Naive thymus-derived CD4-positive, alpha-beta T cell (primary cell): Measurements from ENCODE around the gene IL23R. TPM values are rescaled to one million over a fixed set of nuclear protein-coding genes. Genes with fewer than 3 reads are reported as not detected.

Experiments
- ATAC-seq: fragments of 150-1000 bp; cut with Tn5 transposase; 2 replicates; pipeline ENCODE4 v1.10.0; 2021; ENCODE audit warnings: mild to moderate bottlenecking, moderate library complexity
- CTCF ChIA-PET: fragments of 350-600 bp; sonication (Branson Sonifier 250); formaldehyde crosslinking; loops from one replicate; lab custom pipeline; 2021; ENCODE audit warnings: antibody characterized with exemption; lab: Charles Lee
- POLR2A ChIA-PET: fragments of 350-600 bp; sonication (Branson Sonifier 250); formaldehyde crosslinking; loops from one replicate; lab custom pipeline; 2021; ENCODE audit warnings: antibody characterized with exemption, inconsistent platforms; lab: Charles Lee
- DNase-seq, 9 donors: peaks; one replicate each; pipeline versions ENCODE4 v3.0.0 to v3.0.0-alpha.2; 2020 to 2022; ENCODE audit warnings: mixed read lengths in 1 of 9
- H3K27ac ChIP-seq: one replicate; pipeline ENCODE4 v1.7.0; 2013; ENCODE audit warnings: mild to moderate bottlenecking, low read depth, low read length, moderate library complexity
- H3K27me3 ChIP-seq, 2 donors: one replicate each; pipeline ENCODE4 v1.7.0; 2013; ENCODE audit warnings: low read length in 2 of 2, mild to moderate bottlenecking in 2 of 2, moderate library complexity in 2 of 2; ENCODE audit not compliant: control insufficient read depth in 2 of 2, insufficient read depth in 2 of 2
- H3K36me3 ChIP-seq, 3 experiments: 1 replicate in 2 of 3; 2 replicates in 1 of 3; pipeline ENCODE4 v1.7.0; 2013; ENCODE audit warnings: low read length in 3 of 3, mild to moderate bottlenecking in 3 of 3, moderate library complexity in 1 of 3; ENCODE audit not compliant: insufficient read depth in 3 of 3, control insufficient read depth in 2 of 3
- H3K4me1 ChIP-seq, 2 donors: one replicate each; pipeline ENCODE4 v1.7.0; 2013; ENCODE audit warnings: low read length in 2 of 2, mild to moderate bottlenecking in 2 of 2, moderate library complexity in 1 of 2; ENCODE audit not compliant: control insufficient read depth in 2 of 2, insufficient read depth in 2 of 2
- H3K4me3 ChIP-seq: 2 replicates; pipeline ENCODE4 v1.7.0; 2013; ENCODE audit warnings: mild to moderate bottlenecking, low read length
- H3K9me3 ChIP-seq, 3 experiments: 1 replicate in 2 of 3; 2 replicates in 1 of 3; pipeline ENCODE4 v1.7.0; 2013; ENCODE audit warnings: low read length in 3 of 3; ENCODE audit not compliant: control insufficient read depth in 2 of 3
- H3K27ac Mint-ChIP-seq, 9 donors: one replicate each; pipeline ENCODE4 v1.8.0; 2020 to 2022; ENCODE audit warnings: mixed read lengths in 9 of 9, mild to moderate bottlenecking in 8 of 9, moderate library complexity in 5 of 9, inconsistent platforms in 2 of 9
- H3K27me3 Mint-ChIP-seq, 5 donors: one replicate each; pipeline ENCODE4 v1.8.0; 2021 to 2022; ENCODE audit warnings: mixed read lengths in 5 of 5, mild to moderate bottlenecking in 1 of 5
- H3K36me3 Mint-ChIP-seq, 5 donors: one replicate each; pipeline ENCODE4 v1.8.0; 2020 to 2022; ENCODE audit warnings: mixed read lengths in 5 of 5, mild to moderate bottlenecking in 3 of 5, inconsistent platforms in 1 of 5
- H3K4me1 Mint-ChIP-seq, 7 donors: one replicate each; pipeline ENCODE4 v1.8.0; 2020 to 2022; ENCODE audit warnings: mixed read lengths in 7 of 7, mild to moderate bottlenecking in 3 of 7, inconsistent platforms in 1 of 7
- H3K4me3 Mint-ChIP-seq, 10 donors: one replicate each; pipeline ENCODE4 v1.8.0; 2020 to 2022; ENCODE audit warnings: mild to moderate bottlenecking in 10 of 10, mixed read lengths in 10 of 10, moderate library complexity in 6 of 10, inconsistent platforms in 2 of 10
- H3K9me3 Mint-ChIP-seq, 11 donors: one replicate each; pipeline ENCODE4 v1.8.0; 2020 to 2022; ENCODE audit warnings: mixed read lengths in 11 of 11, mild to moderate bottlenecking in 4 of 11, inconsistent platforms in 1 of 11, moderate library complexity in 1 of 11
- intact Hi-C, 2 donors: fragments of 100-400 bp; cut with micrococcal nuclease; formaldehyde crosslinking; loops; one replicate each; pipeline ENCODE4 v1.15.1; 2023
- polyA plus RNA-seq, 2 donors: library from polyadenylated mRNA; unstranded; fragments of 300-500 nt; fragmentation: Illumina TruSeq; gene quantifications; one replicate each; pipeline ENCODE4 v1.2.3, GENCODE V29; 2021
- total RNA-seq, 6 experiments: library from RNA in 5 of 6; stranded (reverse) in 5 of 6; gene quantifications; 1 replicate in 5 of 6; 2 replicates in 1 of 6; pipeline ENCODE4 v1.2.3 and lab custom pipeline; 2021 to 2026

Gene IL23R
- total and polyA plus RNA-seq, 7 experiments from 2014 or later = 0.09 to 0.48 (median 0.17) TPM; not detected in 4

DNA sequence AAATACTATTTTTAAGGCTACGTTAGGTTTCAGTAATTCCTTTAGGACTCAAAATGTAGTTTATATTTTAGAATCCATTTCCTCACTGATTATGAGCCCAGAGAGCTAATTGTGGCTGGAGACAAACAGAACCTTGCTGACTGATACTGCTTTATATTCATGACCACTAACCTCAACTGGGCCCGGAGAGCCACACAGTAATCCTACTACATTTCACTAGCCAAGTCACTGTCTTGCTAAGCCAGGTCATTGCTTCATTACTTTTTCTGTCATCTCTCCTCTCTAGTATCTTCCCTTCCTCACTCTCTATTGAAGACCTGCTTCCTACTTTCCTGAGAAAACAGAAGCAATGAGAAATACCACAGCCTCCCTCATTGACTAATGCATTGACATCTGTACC is 24.7 kb downstream of the IL23R start:
- ChIA-PET CTCF (interaction anchor here (1.3 kb wide), 1 partner anchor 42 kb away, joined by 3 read pairs; no protein-coding TSS in a partner anchor), POLR2A (no interaction called here)
- Mint-ChIP-seq H3K36me3 (peaks cover 0 to 3% (median 0%) of the 10 kb centered on the region in 5 donors), H3K9me3 (peaks cover 0 to 3% (median 0%) of the 10 kb centered on the region in 11 donors), H3K4me3 (no peak overlapping the region), H3K4me1 (peaks cover 0 to 24% (median 12%) of the 10 kb centered on the region in 7 donors), H3K27me3 (peaks cover 0 to 4% (median 0%) of the 10 kb centered on the region in 5 donors), H3K27ac (no peak overlapping the region)
- Histone ChIP-seq H3K27ac (no peak overlapping the region), H3K36me3 (no peaks in the 10 kb centered on the region), H3K9me3 (no peaks in the 10 kb centered on the region), H3K4me1 (peaks cover 4 to 20% of the 10 kb centered on the region in 2 donors), H3K27me3 (no peaks in the 10 kb centered on the region), H3K4me3 (no peak overlapping the region)
- DNase-seq (no peak), ATAC-seq (no peak)
- intact Hi-C loops = loop anchor here in 1 of 2 donors (1.0 to 10.0 kb wide), 3 partner anchors 19 to 494 kb away; partner anchors contain the start of genes GADD45A and SLC35D1

DNA sequence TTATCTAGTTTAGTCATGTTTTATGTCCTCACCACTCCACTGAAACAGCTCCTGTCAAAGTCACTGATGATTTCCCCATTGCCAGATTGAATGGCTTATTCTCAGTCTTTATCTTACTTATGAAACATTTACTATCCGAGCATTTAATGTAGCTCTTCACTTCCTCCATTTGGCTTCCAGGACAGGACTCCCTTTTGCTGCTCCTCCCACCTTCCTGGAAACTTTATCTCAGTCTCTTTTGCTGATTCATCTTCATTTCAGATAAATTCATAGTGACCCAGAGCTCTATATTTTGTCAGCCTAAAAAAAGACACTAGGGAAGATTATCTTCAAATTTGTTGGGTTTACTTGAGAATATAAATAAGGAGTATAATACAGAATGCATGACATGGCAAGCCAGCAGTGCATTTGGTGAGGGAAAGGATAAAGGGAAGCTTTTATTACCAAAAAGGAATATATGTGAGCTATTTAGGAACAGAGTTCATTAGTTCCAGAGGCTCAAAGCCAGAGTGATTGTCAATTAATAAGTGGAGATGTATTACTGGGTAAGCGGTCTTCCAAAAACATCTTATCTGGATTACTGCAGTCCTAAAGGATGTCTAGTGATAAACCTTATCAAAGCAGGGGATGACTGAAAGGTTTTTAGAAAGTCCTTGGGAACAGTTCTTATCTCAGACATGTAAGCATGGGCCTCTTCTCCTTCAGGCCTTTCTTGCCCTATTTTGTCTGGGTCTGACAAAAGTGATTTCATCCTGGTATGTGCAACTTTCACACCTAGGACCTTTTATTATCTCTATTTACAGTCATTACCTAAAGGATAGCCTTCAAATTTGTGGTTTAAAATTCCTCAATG is 25.6 kb downstream of the IL23R start:
- Histone ChIP-seq H3K4me3 (no peak overlapping the region), H3K4me1 (peaks cover 4 to 20% of the 10 kb centered on the region in 2 donors), H3K36me3 (no peaks in the 10 kb centered on the region), H3K27me3 (no peaks in the 10 kb centered on the region), H3K9me3 (no peaks in the 10 kb centered on the region), H3K27ac (no peak overlapping the region)
- H3K9me3 Mint-ChIP-seq = peaks cover 0 to 3% (median 0%) of the 10 kb centered on the region in 11 donors
- peaks cover 4 to 24% (median 12%) of the 10 kb centered on the region in 7 donors for H3K4me1 Mint-ChIP-seq
- H3K27me3 Mint-ChIP-seq = no peaks in the 10 kb centered on the region
- intact Hi-C loops = loop anchor here in 1 of 2 donors (5.0 to 10.0 kb wide), 2 partner anchors 140 to 493 kb away; partner anchors contain the start of genes GADD45A and SLC35D1
- ChIA-PET POLR2A (no interaction called here), CTCF (interaction anchor here (0.6 to 1.3 kb wide), 2 partner anchors 43 to 70 kb away, joined by 3 read pairs; no protein-coding TSS in a partner anchor)
- no peak for ATAC-seq
- H3K27ac Mint-ChIP-seq = no peak overlapping the region
- no peak for DNase-seq
- no peaks in the 10 kb centered on the region for H3K36me3 Mint-ChIP-seq
- H3K4me3 Mint-ChIP-seq = no peak overlapping the region

DNA sequence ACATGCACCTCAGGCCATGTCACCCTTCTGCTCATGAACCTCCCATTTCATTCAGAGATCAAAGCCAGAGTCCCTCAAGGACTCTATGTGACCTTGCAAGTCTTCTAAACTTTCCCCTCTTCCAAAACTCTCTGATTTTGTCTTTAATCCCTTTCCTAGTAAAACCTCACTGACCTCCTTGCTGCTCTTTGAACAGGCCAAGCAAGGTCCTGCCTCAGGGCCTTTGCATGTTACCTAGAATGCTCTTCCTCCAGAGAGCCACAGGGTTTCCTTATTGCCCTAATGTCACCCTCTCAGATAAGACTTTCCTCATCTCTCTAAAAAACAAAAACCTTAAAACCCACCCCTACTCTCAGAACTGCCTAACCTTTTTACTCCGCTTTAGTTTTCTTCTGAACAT is 26.6 kb downstream of the IL23R start:
- H3K4me1 Mint-ChIP-seq = peaks cover 5 to 27% (median 12%) of the 10 kb centered on the region in 7 donors
- DNase-seq = no peak
- peaks cover 0 to 5% (median 0%) of the 10 kb centered on the region in 5 donors for H3K36me3 Mint-ChIP-seq
- no peaks in the 10 kb centered on the region for H3K36me3 ChIP-seq
- no peak overlapping the region for H3K4me3 ChIP-seq
- intact Hi-C loops = loop anchor here in 1 of 2 donors (5.0 to 10.0 kb wide), 2 partner anchors 141 to 492 kb away; partner anchors contain the start of genes GADD45A and SLC35D1
- no peak overlapping the region for H3K27ac ChIP-seq
- ChIA-PET CTCF (no interaction called here), POLR2A (no interaction called here)
- no peak for ATAC-seq
- H3K9me3 Mint-ChIP-seq = peaks cover 0 to 1% (median 0%) of the 10 kb centered on the region in 11 donors
- no peaks in the 10 kb centered on the region for H3K9me3 ChIP-seq
- no peaks in the 10 kb centered on the region for H3K27me3 ChIP-seq
- no peak overlapping the region for H3K4me3 Mint-ChIP-seq
- H3K4me1 ChIP-seq = peaks cover 4 to 20% of the 10 kb centered on the region in 2 donors
- H3K27me3 Mint-ChIP-seq = no peaks in the 10 kb centered on the region
- no peak overlapping the region for H3K27ac Mint-ChIP-seq

DNA sequence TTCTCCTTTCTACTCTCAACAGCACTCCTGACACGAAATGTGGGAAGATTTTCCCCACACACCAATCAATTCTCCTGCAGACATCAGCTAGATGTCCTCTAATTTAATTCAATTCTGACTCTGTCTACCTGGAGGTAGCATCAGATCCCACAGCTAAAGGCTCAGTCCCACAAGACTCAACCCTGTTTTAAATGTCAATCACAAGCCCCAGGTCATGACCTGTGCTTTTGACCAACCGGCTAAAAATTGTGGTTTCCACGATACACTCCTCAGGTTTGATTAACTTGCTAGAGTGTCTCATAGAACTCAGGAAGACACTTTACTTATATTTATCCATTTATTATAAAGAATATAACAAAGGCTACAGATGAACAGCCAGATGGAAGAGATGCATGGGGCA is 27.4 kb downstream of the IL23R start:
- DNase-seq (no peak), ATAC-seq (no peak)
- Histone ChIP-seq H3K9me3 (no peaks in the 10 kb centered on the region), H3K36me3 (no peaks in the 10 kb centered on the region), H3K4me3 (no peak overlapping the region), H3K27ac (no peak overlapping the region), H3K4me1 (peaks cover 4 to 20% of the 10 kb centered on the region in 2 donors), H3K27me3 (no peaks in the 10 kb centered on the region)
- CTCF ChIA-PET = no interaction called here
- H3K9me3 Mint-ChIP-seq = peaks cover 0 to 3% (median 0%) of the 10 kb centered on the region in 11 donors
- peaks cover 0 to 3% (median 0%) of the 10 kb centered on the region in 5 donors for H3K27me3 Mint-ChIP-seq
- intact Hi-C loops = loop anchor here (1.0 to 10.0 kb wide), 7 partner anchors 19 to 491 kb away; partner anchors contain the start of genes GADD45A (in 1 of the 2) and SLC35D1 (in 1 of the 2)
- H3K36me3 Mint-ChIP-seq = peaks cover 0 to 7% (median 0%) of the 10 kb centered on the region in 5 donors
- POLR2A ChIA-PET = no interaction called here
- peak overlapping the region in 1 of 10 donors; percentile 44 for H3K4me3 Mint-ChIP-seq
- H3K27ac Mint-ChIP-seq = peak overlapping the region in 1 of 9 donors; percentile 75
- peaks cover 5 to 27% (median 12%) of the 10 kb centered on the region in 7 donors for H3K4me1 Mint-ChIP-seq

DNA sequence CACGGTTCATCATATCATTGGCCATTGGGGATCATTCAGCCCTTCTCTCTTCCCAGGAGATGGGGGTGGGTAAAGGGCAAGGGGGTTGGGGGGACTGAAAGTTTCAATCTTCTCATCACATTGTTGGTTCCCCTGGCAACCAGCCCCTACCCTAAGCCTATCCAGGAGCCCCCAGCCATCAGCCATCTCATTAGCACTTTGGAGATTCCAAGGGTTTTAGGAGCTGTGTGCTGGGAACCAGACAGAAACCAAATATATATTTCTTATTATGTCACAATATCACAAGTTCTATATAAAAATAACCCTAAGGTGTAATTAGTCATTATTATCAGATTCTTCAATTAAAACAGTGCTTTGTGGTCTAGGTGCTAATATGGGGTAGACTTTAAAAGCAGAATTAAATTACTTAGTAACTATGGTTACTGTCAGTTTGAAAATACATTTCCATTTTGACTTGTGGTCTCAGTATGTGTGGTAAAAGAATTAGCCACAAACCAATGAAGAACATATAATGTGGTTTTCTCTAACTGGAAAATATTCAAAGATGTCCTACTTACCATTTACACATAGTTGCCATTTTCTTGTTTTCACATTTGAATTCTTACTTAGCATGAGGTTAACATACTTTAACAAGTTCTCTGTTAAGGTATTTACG is 28.1 kb downstream of the IL23R start:
- Histone ChIP-seq H3K4me1 (peaks cover 4 to 20% of the 10 kb centered on the region in 2 donors), H3K27me3 (no peaks in the 10 kb centered on the region), H3K4me3 (no peak overlapping the region), H3K27ac (no peak overlapping the region), H3K9me3 (no peaks in the 10 kb centered on the region), H3K36me3 (no peaks in the 10 kb centered on the region)
- ChIA-PET CTCF (no interaction called here), POLR2A (interaction anchor here (1.3 kb wide), 1 partner anchor 15 kb away, joined by 3 read pairs; no protein-coding TSS in a partner anchor)
- peak; percentile 73 for ATAC-seq
- H3K27me3 Mint-ChIP-seq = peaks cover 0 to 3% (median 0%) of the 10 kb centered on the region in 5 donors
- H3K27ac Mint-ChIP-seq = peak overlapping the region in 1 of 9 donors; percentile 75
- peaks cover 4 to 30% (median 12%) of the 10 kb centered on the region in 7 donors for H3K4me1 Mint-ChIP-seq
- DNase-seq = peak in 4 of 9 donors; percentile 19 to 49 (median 31)
- peaks cover 0 to 3% (median 0%) of the 10 kb centered on the region in 11 donors for H3K9me3 Mint-ChIP-seq
- peaks cover 0 to 7% (median 0%) of the 10 kb centered on the region in 5 donors for H3K36me3 Mint-ChIP-seq
- peak overlapping the region in 2 of 10 donors; percentile 15 to 17 for H3K4me3 Mint-ChIP-seq
- intact Hi-C loops = loop anchor here (1.0 to 10.0 kb wide), 7 partner anchors 18 to 490 kb away; partner anchors contain the start of genes GADD45A (in 1 of the 2) and SLC35D1 (in 1 of the 2)

DNA sequence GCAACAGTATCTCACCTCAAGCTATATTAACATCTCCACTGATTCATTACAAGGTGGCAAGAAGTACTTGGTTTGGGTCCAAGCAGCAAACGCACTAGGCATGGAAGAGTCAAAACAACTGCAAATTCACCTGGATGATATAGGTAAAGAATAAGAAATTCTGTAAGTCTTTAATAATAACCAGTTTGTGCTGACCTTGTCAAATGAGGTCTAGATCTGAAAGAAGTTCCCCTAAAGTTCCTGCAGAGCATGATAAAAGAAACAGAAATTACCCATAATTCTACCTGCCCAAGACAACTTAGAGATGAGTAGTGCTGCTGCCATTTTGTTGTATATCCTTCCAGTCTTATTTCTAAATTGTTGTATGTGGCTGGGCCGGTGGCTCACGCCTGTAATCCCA is 34.5 kb downstream of the IL23R start:
- no peak overlapping the region for H3K27ac ChIP-seq
- H3K9me3 Mint-ChIP-seq = peaks cover 0 to 7% (median 0%) of the 10 kb centered on the region in 11 donors

More for the DNA sequence above, 34.5 kb downstream of the IL23R start:
- no peak overlapping the region for H3K4me3 Mint-ChIP-seq
- no peak overlapping the region for H3K4me3 ChIP-seq
- DNase-seq = no peak
- H3K4me1 Mint-ChIP-seq = peaks cover 0 to 10% (median 4%) of the 10 kb centered on the region in 7 donors
- peaks cover 0 to 16% (median 0%) of the 10 kb centered on the region in 5 donors for H3K36me3 Mint-ChIP-seq
- no peaks in the 10 kb centered on the region for H3K9me3 ChIP-seq
- ChIA-PET POLR2A (interaction anchor here (0.5 kb wide), 1 partner anchor 48 kb away, joined by 3 read pairs; no protein-coding TSS in a partner anchor), CTCF (interaction anchor here (0.6 kb wide), 1 partner anchor 51 kb away, joined by 4 read pairs; no protein-coding TSS in a partner anchor)
- no peaks in the 10 kb centered on the region for H3K27me3 ChIP-seq
- intact Hi-C loops = no loop called here
- no peaks in the 10 kb centered on the region for H3K4me1 ChIP-seq
- H3K36me3 ChIP-seq = no peaks in the 10 kb centered on the region
- ATAC-seq = no peak
- H3K27ac Mint-ChIP-seq = no peak overlapping the region
- H3K27me3 Mint-ChIP-seq = peaks cover 0 to 3% (median 0%) of the 10 kb centered on the region in 5 donors
